HG03025 (cell line): ENCODE results near the gene ZNF219.

ENCODE experiments used
- ATAC-seq: cut with Tn5 transposase; IDR thresholded peaks from one replicate; pipeline ENCODE4 v1.9.1; 2021; ENCODE audit warnings: mild to moderate bottlenecking, moderate library complexity; ENCODE audit not compliant: unreplicated experiment, low FRiP score

The ZNF219 gene

GRCh38 chr14:21088687-21089086 is 9.8 kb downstream of the ZNF219 start:
- ATAC-seq = no peak

DNA sequence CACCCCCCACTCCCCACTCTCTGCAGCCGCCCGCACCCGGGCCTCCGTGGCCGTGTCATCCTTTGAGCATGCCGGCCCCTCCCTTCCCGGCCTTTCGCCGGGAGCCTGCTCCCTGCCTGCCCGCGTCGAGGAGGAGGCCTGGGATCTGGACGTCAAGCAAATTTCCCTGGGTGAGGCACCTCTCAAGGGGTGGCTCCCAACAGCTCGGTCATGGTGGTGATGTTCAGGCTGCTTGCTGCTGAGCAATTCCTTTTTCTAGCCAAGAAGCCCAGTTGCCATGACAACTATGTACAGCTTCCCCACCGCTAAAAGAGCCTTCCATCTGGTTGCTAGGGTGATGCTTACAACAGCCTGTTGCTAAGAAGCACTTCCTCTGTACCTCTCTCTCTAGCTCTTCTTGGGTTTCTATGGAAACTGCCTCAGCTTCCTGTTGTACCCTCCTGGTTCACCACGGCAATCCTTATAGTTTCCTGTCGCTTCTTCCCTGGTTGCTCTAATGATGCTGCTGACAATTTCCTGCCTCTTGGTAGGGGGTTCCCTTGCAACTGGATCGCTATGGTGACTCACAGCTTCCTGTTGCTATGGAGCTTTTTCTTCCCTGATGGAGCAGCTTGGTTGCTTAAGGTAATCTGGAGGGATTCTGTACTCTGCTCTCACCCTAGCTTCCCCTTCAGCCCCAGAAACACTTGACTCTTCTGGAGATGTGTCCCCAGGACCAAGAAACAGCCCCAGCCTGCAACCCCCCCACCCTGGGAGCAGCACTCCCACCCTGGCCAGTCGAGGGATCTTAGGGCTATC is 11.0 kb downstream of the ZNF219 start:
- ATAC-seq = no peak

DNA sequence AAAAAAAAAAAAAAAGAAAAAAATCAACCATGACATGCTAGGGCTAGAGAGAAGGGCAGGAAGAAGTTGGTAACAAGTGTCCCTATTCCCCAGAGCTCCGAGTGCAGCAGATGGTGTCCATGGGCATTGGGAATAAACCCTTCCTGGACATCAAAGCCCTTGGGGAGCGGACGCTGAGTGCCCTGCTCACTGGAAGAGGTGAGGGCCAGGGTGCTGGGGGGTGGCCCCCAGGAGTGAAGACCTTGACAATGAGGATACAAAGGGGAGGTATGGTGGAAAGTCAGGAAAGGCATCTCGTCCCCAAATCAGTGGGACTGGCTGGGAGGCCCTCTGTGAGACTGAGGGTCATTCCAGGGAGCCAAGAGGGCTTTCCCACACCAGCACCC is 11.6 kb downstream of the ZNF219 start:
- ATAC-seq = no peak

GRCh38 chr14:21084998-21085853 is 13.2 kb downstream of the ZNF219 start:
- ATAC-seq = no peak

GRCh38 chr14:21084396-21084795 is 14.1 kb downstream of the ZNF219 start:
- no peak for ATAC-seq

DNA sequence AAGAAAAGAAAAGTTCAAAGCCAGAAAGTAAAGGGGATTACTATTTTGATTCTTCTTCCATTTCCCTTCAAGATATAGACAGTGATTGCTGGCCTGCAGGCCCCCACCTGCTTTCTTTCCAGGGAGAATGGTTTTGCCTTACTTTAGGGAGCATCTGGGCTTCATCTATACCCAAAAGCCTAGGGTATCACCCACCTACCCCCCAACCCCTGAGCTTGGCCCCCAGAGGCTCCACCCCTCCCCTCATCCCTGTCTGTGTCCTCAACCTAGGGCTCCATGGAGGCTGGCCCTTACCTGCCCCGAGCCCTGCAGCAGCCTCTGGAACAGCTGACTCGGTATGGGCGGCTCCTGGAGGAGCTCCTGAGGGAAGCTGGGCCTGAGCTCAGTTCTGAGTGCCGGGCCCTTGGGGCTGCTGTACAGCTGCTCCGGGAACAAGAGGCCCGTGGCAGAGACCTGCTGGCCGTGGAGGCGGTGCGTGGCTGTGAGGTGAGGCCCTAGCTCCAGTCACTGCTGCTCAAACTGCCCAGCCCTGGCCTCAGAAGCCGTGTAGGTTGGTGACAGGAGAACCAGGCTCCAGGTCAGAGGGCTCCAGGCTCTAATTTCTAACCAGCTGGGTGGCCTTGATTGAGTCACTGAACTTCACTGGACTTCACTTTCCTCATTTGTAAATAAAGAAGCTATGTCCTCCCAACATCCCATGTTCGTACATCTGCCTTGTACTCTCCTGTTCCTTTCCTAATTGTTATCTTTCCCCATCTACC is 14.7 kb downstream of the ZNF219 start:
- ATAC-seq = no peak

- ATAC-seq = no peak
These were observed 16.8 kb downstream of the ZNF219 start for GRCh38 chr14:21081521-21082142.

- ATAC-seq = no peak
These were observed 19.7 kb downstream of the ZNF219 start for GRCh38 chr14:21078726-21079125.

DNA sequence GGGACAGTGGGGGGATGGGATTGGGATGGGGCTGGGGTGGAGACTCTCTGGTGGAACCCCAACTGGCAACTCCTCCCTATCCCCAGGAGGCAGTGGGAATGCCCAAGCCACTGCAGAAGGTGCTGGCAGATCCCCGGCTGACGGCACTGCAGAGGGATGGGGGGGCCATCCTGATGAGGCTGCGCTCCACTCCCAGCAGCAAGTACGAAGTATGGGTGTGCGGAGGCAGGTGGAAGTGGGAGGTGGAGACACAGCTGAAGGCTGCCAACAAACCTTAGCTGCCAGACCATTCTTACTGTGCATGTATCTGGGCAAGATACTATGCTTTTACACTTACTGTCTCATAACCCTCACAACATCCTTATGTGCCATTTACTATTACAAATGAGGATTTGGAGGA is 20.2 kb downstream of the ZNF219 start:
- no peak for ATAC-seq

GRCh38 chr14:21077672-21078071 is 20.8 kb downstream of the ZNF219 start:
- no peak for ATAC-seq

DNA sequence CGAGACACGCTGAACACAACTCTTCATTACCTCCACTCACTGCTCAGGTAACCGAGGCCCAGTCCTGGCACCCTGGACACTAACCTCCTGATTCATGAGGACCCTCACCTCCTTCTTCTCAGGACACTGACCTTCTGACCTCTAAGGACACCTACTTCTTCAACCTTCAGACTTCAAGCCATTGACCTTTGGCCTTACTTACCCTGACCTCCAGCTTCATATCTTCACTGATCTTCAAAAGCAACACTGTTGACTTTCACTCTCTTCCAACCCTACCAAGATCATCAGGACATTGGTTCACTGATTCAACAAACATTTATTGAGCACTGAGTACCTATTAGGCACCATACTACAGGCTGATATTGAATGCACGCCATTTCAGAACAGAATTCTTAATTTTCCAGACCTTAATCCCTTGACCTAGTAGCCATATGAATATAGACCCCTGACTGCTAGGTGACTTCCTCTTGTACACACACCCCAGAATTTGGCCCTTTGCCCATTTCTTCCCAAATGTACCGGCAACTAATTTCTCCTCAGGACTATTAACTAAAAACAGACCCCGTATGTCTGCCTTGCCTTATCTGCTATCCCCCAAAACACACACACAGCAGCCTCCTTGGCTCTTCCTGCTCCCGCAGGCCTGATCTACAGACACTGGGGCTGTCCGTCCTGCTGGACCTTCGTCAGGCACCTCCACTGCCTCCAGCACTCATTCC is 22.6 kb downstream of the ZNF219 start:
- ATAC-seq = no peak

DNA sequence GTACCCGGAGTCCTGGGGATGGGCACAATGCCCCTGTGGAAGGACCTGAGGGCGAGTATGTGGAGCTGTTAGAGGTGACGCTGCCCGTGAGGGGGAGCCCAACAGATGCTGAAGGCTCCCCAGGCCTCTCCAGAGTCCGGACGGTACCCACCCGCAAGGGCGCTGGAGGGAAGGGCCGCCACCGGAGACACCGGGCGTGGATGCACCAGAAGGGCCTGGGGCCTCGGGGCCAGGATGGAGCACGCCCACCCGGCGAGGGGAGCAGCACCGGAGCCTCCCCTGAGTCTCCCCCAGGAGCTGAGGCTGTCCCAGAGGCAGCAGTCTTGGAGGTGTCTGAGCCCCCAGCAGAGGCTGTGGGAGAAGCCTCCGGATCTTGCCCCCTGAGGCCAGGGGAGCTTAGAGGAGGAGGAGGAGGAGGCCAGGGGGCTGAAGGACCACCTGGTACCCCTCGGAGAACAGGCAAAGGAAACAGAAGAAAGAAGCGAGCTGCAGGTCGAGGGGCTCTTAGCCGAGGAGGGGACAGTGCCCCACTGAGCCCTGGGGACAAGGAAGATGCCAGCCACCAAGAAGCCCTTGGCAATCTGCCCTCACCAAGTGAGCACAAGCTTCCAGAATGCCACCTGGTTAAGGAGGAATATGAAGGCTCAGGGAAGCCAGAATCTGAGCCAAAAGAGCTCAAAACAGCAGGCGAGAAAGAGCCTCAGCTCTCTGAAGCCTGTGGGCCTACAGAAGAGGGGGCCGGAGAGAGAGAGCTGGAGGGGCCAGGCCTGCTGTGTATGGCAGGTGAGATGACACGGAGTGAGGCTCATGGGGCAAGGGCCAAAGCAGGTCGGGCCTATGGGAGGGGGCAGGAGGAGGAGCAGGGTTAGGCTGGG is 23.8 kb downstream of the ZNF219 start:
- ATAC-seq = no peak

- ATAC-seq = no peak
These were observed 24.5 kb downstream of the ZNF219 start for GRCh38 chr14:21073921-21074320.

DNA sequence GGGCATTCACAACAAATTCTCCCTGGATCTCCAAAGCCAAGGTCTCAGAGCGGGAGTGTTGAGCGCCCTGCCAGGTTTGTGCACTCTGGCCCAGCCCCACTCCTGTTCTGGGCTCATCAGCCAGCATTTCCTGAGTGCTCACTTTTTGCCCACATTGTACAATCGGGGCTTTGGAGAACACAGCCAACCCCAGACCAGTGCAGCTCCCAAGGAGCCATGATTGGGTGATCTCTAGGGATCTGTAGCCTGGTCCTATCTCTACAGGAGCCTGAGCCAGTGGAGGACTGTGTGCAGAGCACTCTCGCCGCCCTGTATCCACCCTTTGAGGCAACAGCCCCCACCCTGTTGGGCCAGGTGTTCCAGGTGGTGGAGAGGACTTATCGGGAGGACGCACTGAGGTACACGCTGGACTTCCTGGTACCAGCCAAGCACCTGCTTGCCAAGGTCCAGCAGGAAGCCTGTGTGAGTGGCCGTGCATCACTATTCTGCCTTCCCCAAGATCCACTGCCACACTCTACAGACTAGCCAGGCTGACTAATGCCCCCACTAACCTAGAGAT is 25.6 kb downstream of the ZNF219 start:
- no peak for ATAC-seq

DNA sequence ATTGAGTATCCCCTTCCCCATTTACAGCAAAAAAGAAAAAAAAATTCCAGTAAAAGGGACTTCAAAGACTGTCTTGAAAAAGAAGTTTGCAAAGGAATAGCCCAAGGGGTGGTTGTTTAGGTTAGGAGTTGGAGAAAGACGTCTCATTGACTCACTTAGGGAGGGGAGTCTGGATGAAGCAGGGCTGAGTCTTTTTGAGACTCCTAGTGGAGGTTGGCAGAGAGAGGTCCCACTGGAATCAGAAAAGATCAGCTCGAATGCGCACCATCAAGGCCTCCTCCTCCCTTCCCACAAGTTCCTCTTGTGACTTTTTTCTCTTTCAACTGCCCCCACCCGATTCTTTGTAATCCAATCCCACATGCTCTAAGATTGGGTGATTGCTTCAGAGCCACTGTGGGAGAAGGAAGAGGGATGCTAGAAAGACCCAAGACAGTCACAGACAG is 26.4 kb downstream of the ZNF219 start:
- no peak for ATAC-seq

DNA sequence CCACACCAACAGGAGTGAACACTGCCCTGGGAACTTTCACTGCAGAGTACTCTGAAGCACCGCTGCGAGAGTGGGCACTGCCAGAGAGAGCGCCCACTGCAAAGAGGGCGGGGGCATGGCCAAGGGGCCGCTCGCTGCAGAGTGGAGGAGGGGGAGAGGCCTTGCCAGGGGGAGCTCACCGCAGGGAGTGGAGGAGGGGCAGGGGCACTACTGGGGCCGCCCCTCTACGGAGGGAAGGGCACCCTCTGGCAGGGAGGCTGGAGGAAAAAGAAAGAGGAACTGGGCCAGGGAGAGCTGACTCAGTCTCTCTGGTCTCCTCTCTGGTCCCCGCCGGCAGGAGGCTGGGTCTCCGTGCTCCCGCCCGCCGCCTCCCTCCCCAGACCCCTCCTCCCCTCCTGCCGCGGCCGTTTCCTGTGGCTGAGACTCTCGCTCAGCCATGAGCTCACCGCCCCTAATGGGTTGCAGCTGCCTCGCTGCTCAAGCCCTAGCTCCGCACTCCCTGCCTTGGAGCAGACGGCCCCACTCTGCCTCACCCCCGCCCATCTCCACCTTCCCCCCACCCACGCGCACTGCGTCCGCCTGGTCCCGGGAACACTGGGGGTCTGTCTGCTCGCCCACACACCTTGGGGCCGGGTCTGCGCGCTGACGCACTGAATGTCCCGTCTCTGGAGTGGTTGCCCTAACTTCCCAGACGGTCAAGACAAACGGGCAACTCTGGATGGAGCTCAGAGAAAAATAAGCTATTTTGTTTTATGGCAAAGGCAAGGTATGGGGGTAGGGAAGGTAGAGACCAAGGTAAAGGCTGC is 27.0 kb downstream of the ZNF219 start:
- ATAC-seq = no peak

GRCh38 chr14:21070610-21071224 is 27.7 kb downstream of the ZNF219 start:
- no peak for ATAC-seq
